ENCODE measurements around the gene EPM2AIP1.
A peak's percentile ranks its signal among the peaks of the same experiment; 100 is the strongest.

The EPM2AIP1 gene

DNA sequence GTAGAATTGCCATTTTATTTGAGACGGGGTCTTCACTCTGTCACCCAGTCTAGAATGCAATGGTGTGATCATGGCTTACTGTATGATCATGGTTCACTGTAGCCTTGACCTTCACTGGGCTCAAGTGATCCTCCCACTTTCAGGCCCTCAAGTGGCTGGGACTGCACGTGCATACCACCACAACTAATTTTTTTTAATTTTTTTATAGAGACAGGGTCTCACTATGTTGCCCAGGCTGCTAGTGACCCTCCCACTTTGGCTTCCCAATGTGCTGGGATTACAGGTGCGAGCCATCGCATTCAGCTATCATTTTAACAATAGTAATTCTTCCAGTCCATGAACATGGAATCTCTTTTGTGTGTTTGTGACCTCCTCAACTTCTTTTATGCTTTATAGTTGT lies 11.9 kb downstream of the EPM2AIP1 start:
- TF ChIP-seq, protein P1, sequence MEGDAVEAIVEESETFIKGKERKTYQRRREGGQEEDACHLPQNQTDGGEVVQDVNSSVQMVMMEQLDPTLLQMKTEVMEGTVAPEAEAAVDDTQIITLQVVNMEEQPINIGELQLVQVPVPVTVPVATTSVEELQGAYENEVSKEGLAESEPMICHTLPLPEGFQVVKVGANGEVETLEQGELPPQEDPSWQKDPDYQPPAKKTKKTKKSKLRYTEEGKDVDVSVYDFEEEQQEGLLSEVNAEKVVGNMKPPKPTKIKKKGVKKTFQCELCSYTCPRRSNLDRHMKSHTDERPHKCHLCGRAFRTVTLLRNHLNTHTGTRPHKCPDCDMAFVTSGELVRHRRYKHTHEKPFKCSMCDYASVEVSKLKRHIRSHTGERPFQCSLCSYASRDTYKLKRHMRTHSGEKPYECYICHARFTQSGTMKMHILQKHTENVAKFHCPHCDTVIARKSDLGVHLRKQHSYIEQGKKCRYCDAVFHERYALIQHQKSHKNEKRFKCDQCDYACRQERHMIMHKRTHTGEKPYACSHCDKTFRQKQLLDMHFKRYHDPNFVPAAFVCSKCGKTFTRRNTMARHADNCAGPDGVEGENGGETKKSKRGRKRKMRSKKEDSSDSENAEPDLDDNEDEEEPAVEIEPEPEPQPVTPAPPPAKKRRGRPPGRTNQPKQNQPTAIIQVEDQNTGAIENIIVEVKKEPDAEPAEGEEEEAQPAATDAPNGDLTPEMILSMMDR (conservative IDR thresholded peaks at IDR 0.05; ENCODE audit: low read depth, low read length): no peak
- H3K4me3 ChIP-seq (ENCODE audit: low read depth, low read length): no peak overlapping the region
- no peak for DNase-seq (ENCODE audit: low read depth)

DNA sequence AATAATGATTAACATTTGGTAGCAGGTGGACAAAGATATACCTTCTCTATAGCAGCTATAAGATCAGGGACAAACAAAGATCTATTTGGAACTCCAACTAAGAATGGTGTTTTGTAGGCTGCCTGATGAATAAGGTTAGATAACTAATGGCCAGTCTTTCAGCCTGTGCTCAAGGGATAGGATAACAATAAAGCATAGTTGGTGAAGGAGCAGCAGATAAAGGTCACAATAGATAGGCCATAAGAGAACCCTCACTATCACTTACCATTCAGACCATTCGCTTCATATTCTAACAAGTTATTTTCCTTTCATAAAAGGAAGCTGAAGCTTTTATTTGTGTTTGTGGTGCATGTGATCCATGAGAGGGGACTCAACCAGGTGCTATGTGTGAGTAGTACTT lies 19.8 kb downstream of the EPM2AIP1 start:
- no peak overlapping the region for H3K4me3 ChIP-seq (ENCODE audit: low read depth, low read length)
- TF ChIP-seq, protein P1 (conservative IDR thresholded peaks at IDR 0.05; ENCODE audit: low read depth, low read length): no peak
- no peak for DNase-seq (ENCODE audit: low read depth)

DNA sequence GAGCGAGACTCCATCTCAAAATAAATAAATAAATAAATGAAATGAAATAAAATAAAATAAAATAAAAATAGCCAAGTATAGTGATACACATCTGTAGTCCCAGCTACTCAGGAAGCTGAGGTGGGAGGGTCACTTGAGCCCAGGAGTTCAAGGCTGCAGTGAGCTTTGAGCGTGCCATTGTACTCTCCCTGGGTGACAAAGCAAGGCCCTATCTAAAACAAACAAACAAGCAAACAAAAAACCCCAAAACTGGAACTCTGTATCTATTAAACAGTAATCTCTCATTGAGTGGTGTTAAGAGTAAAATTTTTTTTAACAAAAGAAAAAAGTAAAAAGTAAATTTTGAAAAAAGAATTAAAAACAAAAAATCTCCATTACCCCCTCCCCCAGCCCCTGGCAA lies 20.8 kb downstream of the EPM2AIP1 start:
- TF ChIP-seq, protein P1 (conservative IDR thresholded peaks at IDR 0.05; ENCODE audit: low read depth, low read length): no peak
- no peak overlapping the region for H3K4me3 ChIP-seq (ENCODE audit: low read depth, low read length)
- no peak for DNase-seq (ENCODE audit: low read depth)

DNA sequence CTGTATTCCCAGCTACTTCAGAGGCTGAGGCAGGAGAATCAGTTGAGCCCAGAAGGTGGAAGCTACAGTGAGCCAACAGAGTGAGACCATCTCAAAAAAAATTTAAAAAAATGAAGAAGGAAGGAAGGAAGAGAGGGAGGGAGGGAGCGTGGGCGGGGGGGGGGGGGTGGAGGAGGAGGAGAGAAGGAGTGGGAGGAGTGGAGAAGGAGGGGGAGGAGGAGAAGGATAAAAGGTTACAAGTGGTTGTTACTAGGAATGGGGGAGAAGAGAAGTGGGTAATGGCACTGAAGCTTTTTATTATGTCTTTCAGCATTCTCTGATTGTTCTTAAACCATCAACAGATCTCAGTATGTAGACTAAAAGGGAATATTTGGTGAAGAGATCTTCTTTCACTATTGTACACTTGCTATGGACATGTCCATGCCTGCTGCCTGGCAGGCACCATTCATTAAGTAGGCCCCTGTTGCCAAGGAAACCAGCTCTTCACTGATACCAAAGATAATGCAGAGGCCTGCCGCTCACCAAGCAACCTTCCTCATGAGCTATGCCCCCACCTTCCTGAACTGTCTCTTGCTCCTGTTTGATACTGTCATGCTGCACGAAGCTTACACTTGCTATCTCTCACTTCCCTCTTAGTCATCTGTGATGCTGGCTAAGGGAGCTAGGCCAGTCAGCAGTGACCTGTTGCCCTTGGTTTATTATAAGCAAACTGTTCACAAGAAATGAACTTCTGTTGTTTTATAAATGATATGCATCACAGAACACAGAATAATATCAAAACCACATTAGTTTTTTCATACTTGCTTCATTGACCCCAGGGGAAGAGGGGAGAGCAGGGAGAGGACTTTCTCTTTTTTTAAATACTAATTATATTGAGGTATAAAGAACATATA lies 23.1 kb downstream of the EPM2AIP1 start:
- TF ChIP-seq, protein P1 (conservative IDR thresholded peaks at IDR 0.05; ENCODE audit: low read depth, low read length): no peak
- no peak overlapping the region for H3K4me3 ChIP-seq (ENCODE audit: low read depth, low read length)
- DNase-seq (ENCODE audit: low read depth): peak; percentile 72

DNA sequence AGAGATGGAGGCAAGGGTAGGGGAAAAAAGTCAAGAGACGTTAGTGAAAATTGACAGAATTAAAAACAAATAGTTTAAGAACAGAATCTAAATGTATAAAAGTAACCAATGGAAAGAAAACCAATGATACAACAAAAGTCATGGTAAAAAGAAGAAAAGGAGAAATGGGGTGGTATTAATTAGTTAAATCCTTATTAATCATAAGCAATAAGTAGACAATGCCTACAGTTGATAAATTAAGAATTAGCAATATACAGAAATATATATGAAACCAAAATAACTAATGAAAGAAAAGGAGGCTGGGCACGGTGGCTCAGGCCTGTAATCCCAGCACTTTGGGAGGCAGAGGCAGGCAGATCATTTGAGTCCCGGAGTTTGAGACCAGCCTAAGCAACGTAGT lies 23.8 kb downstream of the EPM2AIP1 start:
- no peak for DNase-seq (ENCODE audit: low read depth)
- no peak overlapping the region for H3K4me3 ChIP-seq (ENCODE audit: low read depth, low read length)
- TF ChIP-seq, protein P1 (conservative IDR thresholded peaks at IDR 0.05; ENCODE audit: low read depth, low read length): no peak

DNA sequence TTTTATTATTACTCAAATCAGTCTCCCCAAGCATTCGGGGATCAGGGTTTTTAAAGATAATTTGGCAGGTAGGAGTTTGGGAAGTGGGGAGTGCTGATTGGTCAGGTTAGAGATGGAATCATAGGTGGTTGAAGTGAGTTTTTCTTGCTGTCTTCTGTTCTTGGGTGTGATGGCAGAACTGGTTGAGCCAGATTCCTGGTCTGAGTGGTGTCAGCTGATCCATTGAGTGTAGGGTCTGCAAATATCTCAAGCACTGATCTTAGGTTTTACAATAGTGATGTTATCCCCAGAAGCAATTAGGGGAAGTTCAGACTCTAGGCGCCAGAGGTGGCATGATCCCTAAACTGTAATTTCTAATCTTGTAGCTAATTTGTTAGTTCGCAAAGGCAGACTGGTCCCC lies 27.5 kb downstream of the EPM2AIP1 start:
- TF ChIP-seq, protein P1 (conservative IDR thresholded peaks at IDR 0.05; ENCODE audit: low read depth, low read length): no peak
- DNase-seq (ENCODE audit: low read depth): no peak

DNA sequence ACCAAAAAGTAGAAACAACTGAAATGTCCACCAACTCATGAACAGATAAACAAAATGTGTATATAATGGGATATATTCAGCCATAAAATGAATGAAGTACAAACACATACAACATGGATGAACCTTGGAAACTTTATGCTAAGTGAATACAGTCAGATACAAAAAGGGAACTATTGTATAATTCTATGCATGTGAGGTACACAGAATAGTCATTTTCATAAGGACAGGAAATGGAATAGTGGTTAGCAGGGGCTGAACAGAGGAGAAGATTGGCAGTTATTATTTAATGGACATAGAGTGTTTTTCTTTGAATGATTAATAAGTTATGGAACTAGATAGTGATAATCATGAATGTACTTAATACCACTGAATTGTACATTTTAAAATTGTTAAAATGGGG lies 28.1 kb downstream of the EPM2AIP1 start:
- DNase-seq (ENCODE audit: low read depth): no peak
- no peak overlapping the region for H3K4me3 ChIP-seq (ENCODE audit: low read depth, low read length)
- TF ChIP-seq, protein P1 (conservative IDR thresholded peaks at IDR 0.05; ENCODE audit: low read depth, low read length): no peak

More for the DNA sequence above, 27.5 kb downstream of the EPM2AIP1 start:
- H3K4me3 ChIP-seq (ENCODE audit: low read depth, low read length): no peak overlapping the region

Data from choroid plexus epithelial cell (primary cell).